SH-SY5Y (cell line): ENCODE measurements around the gene ACVR1C.

Experiments
- GATA2 ChIP-seq: IDR thresholded peaks from 2 replicates; pipeline ENCODE4 v1.6.1; 2011; ENCODE audit warnings: mild to moderate bottlenecking, low read depth, low read length
- GATA3 ChIP-seq: IDR thresholded peaks from 2 replicates; pipeline ENCODE4 v1.6.1; 2011; ENCODE audit warnings: low read depth, mild to moderate bottlenecking, low read length, moderate library complexity

GRCh38 chr2:157504623-157505022 is 124.0 kb downstream of the ACVR1C start:
- TF ChIP-seq GATA2: no peak
- TF ChIP-seq GATA3: no peak
